Uterus (tissue), 4 donors: ENCODE measurements around the gene RBM46. TPM values are rescaled to one million over a fixed set of nuclear protein-coding genes. Genes with fewer than 3 reads are reported as not detected.

Source experiments
- DNase-seq, 2 donors: peaks; one replicate each; pipeline ENCODE4 v3.0.0-alpha.2; 2019 to 2020
- H3K27ac ChIP-seq, 2 donors: fragments of 200-600 bp; sonication (generic); 1 replicate in 1 of 2; 2 replicates in 1 of 2; pipeline ENCODE4 v1.5.1; 2016 to 2018
- H3K27me3 ChIP-seq, 2 donors: fragments of 200-600 bp; sonication (generic); one replicate each; pipeline ENCODE4 v1.5.1; 2018 to 2019; ENCODE audit warnings: control low read depth in 1 of 2
- H3K36me3 ChIP-seq, 2 donors: fragments of 200-600 bp; sonication (generic); one replicate each; pipeline ENCODE4 v1.5.1; 2019; ENCODE audit warnings: control low read depth in 1 of 2
- H3K4me1 ChIP-seq, 2 donors: fragments of 200-600 bp; sonication (generic); one replicate each; pipeline ENCODE4 v1.5.1; 2018 to 2019; ENCODE audit warnings: control low read depth in 1 of 2
- H3K4me3 ChIP-seq, 2 donors: fragments of 200-600 bp; sonication (generic); 1 replicate in 1 of 2; 2 replicates in 1 of 2; pipeline ENCODE4 v1.5.1; 2018 to 2019; ENCODE audit warnings: mild to moderate bottlenecking in 1 of 2
- H3K9me3 ChIP-seq, 2 donors: fragments of 200-600 bp; sonication (generic); one replicate each; pipeline ENCODE4 v1.5.1; 2019; ENCODE audit warnings: control low read depth in 1 of 2
- POLR2A ChIP-seq, 2 donors: fragments of 450-650 bp; IDR thresholded peaks; one replicate each; pipeline ENCODE4 v1.6.1; 2016; ENCODE audit warnings: antibody characterized with exemption in 2 of 2, mild to moderate bottlenecking in 1 of 2, moderate library complexity in 1 of 2
- intact Hi-C: fragments of 100-400 bp; cut with DNase I; formaldehyde crosslinking; loops from one replicate; pipeline ENCODE4 v1.15.1; 2023; ENCODE audit warnings: low total_unique reads
- total RNA-seq, 4 donors: library from RNA; depleted of rRNA in 3 of 4; stranded (reverse); fragments of >200 nt in 3 of 4; gene quantifications; one replicate each; pipeline versions ENCODE4 v1.1.0 to v1.2.4, GENCODE V29; 2014 to 2023
- TF ChIP-seq, protein P1 (sequence below), 4 experiments: fragments of 200-600 bp in 2 of 4; fragments of 450-650 bp in 2 of 4; sonication (generic) in 2 of 4; IDR thresholded peaks; one replicate each; pipeline ENCODE4 v1.5.1; 2016 to 2019; ENCODE audit warnings: antibody characterized with exemption in 4 of 4, mild to moderate bottlenecking in 2 of 4, moderate library complexity in 1 of 4
- donor health status: DM: yes; HTN: yes; CAD: no.

Gene RBM46
- total RNA-seq, 4 donors from 2014 or later, result 1.1 TPM; not detected in 3

DNA sequence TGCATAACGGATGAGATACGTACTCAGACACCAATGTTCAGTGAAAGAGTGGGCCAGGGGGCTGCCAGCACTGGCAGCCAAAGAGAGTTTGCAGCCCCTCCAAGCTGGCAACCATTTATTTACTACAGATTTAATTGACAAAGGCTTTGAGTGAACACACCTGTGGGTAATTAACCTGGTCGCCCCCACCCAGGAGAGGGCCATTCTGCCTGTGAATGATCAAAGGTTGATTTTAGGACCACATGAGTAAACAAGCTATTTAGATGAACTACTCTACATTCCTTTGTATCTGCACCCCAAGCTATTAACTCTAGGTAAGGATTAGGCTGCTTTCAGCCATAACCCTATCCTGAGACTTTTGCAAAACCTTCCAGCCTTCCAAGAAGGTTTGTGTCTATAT is 55.0 kb downstream of the RBM46 start:
- no peak for DNase-seq
- Histone ChIP-seq H3K4me3 (no peak overlapping the region), H3K36me3 (no peaks in the 10 kb centered on the region), H3K9me3 (no peaks in the 10 kb centered on the region), H3K27me3 (no peaks in the 10 kb centered on the region), H3K27ac (no peak overlapping the region), H3K4me1 (no peaks in the 10 kb centered on the region)
- no peak for TF ChIP-seq POLR2A (IDR thresholded peaks at IDR 0.05)
- TF ChIP-seq, protein P1, sequence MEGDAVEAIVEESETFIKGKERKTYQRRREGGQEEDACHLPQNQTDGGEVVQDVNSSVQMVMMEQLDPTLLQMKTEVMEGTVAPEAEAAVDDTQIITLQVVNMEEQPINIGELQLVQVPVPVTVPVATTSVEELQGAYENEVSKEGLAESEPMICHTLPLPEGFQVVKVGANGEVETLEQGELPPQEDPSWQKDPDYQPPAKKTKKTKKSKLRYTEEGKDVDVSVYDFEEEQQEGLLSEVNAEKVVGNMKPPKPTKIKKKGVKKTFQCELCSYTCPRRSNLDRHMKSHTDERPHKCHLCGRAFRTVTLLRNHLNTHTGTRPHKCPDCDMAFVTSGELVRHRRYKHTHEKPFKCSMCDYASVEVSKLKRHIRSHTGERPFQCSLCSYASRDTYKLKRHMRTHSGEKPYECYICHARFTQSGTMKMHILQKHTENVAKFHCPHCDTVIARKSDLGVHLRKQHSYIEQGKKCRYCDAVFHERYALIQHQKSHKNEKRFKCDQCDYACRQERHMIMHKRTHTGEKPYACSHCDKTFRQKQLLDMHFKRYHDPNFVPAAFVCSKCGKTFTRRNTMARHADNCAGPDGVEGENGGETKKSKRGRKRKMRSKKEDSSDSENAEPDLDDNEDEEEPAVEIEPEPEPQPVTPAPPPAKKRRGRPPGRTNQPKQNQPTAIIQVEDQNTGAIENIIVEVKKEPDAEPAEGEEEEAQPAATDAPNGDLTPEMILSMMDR (IDR thresholded peaks at IDR 0.05), result no peak
- intact Hi-C loops, result no loop called here

DNA sequence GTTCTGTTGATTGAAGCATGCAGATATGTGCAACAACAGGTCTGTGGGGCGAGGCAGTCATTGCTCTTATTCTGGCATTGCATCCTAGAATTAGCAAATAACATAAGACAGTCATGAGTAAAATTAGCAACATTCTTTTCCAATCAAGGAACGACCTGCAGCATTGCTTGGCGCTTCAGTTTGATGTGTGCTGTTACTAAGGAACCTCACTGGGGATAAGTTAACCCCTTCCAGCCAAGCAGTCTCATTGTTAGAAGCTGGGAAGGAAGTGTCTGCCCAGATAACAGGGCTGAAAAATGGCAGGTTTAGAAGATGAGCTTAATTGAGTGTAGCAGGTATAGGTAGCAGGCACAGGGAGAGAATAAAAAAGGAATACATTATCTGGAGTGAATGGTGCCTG is 55.4 kb downstream of the RBM46 start:
- TF ChIP-seq, protein P1 (IDR thresholded peaks at IDR 0.05), result no peak
- no peak for TF ChIP-seq POLR2A (IDR thresholded peaks at IDR 0.05)
- H3K27ac ChIP-seq, result no peak overlapping the region
- H3K36me3 ChIP-seq, result no peaks in the 10 kb centered on the region
- DNase-seq, result no peak
- intact Hi-C loops, result no loop called here
- H3K4me3 ChIP-seq, result no peak overlapping the region
- no peaks in the 10 kb centered on the region for H3K27me3 ChIP-seq
- H3K4me1 ChIP-seq, result no peaks in the 10 kb centered on the region
- no peaks in the 10 kb centered on the region for H3K9me3 ChIP-seq

DNA sequence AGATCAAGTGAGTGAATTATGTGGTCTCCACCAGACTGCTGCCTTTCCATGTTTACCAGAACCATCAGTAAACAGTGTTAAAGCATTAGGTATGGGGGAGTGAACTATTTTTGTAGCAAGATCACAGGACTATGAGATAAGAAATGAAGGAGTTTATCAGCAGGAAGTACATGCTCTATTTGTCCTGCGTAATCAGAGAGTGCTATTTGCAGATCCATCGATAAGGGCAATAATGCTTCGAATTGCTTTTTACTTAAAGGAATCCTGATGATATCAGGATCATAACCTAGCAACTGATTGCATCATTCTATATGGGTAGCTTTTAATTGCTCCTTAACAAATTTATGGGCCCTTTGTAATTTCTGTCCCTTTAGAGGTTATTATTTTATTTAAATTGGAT is 57.1 kb downstream of the RBM46 start:
- DNase-seq, result no peak
- H3K27me3 ChIP-seq, result no peaks in the 10 kb centered on the region
- no peaks in the 10 kb centered on the region for H3K4me1 ChIP-seq
- no peak overlapping the region for H3K4me3 ChIP-seq
- H3K9me3 ChIP-seq, result no peaks in the 10 kb centered on the region
- H3K27ac ChIP-seq, result no peak overlapping the region
- H3K36me3 ChIP-seq, result no peaks in the 10 kb centered on the region
- no peak for TF ChIP-seq POLR2A (IDR thresholded peaks at IDR 0.05)
- TF ChIP-seq, protein P1 (IDR thresholded peaks at IDR 0.05), result no peak
- intact Hi-C loops, result no loop called here

DNA sequence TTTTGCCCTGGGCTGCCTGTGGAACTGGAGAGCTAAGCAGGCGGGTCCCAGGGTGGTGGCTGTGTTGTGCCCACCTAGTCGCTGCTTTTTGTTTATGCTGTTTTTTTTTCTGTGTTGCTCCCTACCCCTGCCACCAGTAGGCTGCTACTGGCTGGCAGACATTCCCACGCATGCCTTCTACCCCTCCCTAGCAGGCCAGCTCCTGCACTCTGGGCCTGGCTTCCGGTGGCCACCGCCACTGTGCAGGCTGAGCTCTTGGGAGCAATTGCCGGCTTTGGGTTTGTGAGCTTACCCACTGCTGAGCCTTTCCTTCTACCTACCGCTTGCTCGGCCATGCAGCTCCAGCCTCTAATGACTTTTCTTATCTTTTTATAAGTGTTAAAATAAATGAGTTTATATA is 57.6 kb downstream of the RBM46 start:
- H3K4me3 ChIP-seq, result no peak overlapping the region
- H3K9me3 ChIP-seq, result no peaks in the 10 kb centered on the region
- intact Hi-C loops, result no loop called here
- no peak overlapping the region for H3K27ac ChIP-seq
- TF ChIP-seq, protein P1 (IDR thresholded peaks at IDR 0.05), result no peak
- no peak for TF ChIP-seq POLR2A (IDR thresholded peaks at IDR 0.05)
- H3K36me3 ChIP-seq, result no peaks in the 10 kb centered on the region
- H3K4me1 ChIP-seq, result no peaks in the 10 kb centered on the region
- DNase-seq, result no peak
- H3K27me3 ChIP-seq, result no peaks in the 10 kb centered on the region

DNA sequence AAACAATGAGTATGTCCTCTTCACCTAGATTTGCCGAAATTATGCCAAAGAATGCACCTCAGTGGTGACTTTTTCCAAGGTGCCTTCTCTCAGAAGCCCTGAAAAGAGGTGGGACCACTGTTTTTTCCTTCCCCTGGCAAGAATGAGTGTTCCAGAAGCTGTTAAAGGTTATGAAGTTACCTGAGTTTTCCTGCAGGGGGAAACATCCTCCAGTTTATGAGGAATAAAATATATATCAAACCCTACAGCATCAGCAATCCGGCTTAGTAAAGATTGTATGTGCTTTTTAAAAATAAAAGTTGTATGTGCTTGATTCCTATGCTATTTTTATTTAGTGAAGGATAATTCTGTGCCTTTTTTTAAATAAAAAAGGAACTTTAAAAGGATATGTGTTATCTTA is 73.3 kb downstream of the RBM46 start:
- DNase-seq, result no peak
- no peak overlapping the region for H3K4me3 ChIP-seq
- intact Hi-C loops, result no loop called here

More for the DNA sequence above, 73.3 kb downstream of the RBM46 start:
- no peaks in the 10 kb centered on the region for H3K4me1 ChIP-seq
- no peaks in the 10 kb centered on the region for H3K36me3 ChIP-seq
- H3K9me3 ChIP-seq, result no peaks in the 10 kb centered on the region
- no peaks in the 10 kb centered on the region for H3K27me3 ChIP-seq
- no peak overlapping the region for H3K27ac ChIP-seq
- TF ChIP-seq, protein P1 (IDR thresholded peaks at IDR 0.05), result no peak
